ENCODE measurements around the gene SLC17A9.

The SLC17A9 gene

DNA sequence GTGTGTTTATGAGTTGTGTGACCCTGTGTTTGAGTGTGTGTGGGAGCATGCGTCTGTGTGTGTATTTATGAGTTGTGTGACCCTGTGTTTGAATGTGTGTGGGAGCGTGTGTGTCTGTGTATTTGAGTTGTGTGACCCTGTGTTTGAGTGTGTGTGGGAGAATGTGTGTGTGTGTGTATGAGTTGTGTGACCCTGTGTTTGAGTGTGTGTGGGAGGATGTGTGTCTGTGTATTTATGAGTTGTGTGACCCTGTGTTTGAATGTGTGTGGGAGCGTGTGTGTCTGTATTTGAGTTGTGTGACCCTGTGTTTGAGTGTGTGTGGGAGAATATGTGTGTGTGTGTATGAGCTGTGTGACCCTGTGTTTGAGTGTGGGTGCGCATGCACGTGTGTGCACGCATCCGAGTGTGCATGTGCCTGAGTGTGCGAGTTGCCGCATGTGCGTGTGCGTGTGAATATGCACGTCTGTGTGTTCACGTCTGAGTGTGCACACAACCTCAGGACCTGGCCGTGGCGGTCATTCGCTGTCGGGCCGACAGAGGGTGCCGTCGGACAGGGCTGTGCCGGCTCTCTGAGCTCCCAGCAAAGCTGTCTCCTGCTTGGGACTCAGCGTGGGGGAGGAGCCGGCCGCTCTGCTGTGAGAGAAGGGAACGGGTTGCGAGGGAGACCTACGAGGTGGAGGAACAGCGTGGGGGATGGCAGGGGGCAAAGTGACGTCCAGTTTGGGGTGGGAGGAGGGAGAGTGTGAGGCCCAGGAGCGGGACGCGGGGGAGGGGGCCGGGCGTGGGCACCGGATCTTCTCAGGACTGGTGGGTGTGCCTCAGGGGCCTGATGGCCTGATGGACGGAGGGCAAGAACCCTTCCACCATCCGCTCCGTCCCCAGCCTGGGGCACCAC is 19.7 kb downstream of the SLC17A9 start:
- H3K9me3 Mint-ChIP-seq = no peaks in the 10 kb centered on the region
- H3K4me3 Mint-ChIP-seq = peak overlapping the region; percentile 55
- peak; percentile 93 for DNase-seq
- peaks cover 36% of the 10 kb centered on the region for H3K27me3 Mint-ChIP-seq
- H3K4me1 Mint-ChIP-seq = peaks cover 20% of the 10 kb centered on the region
- peak overlapping the region; percentile 40 for H3K27ac Mint-ChIP-seq
- ATAC-seq = peak; percentile 91
- no peaks in the 10 kb centered on the region for H3K36me3 Mint-ChIP-seq (ENCODE audit: low read depth)

DNA sequence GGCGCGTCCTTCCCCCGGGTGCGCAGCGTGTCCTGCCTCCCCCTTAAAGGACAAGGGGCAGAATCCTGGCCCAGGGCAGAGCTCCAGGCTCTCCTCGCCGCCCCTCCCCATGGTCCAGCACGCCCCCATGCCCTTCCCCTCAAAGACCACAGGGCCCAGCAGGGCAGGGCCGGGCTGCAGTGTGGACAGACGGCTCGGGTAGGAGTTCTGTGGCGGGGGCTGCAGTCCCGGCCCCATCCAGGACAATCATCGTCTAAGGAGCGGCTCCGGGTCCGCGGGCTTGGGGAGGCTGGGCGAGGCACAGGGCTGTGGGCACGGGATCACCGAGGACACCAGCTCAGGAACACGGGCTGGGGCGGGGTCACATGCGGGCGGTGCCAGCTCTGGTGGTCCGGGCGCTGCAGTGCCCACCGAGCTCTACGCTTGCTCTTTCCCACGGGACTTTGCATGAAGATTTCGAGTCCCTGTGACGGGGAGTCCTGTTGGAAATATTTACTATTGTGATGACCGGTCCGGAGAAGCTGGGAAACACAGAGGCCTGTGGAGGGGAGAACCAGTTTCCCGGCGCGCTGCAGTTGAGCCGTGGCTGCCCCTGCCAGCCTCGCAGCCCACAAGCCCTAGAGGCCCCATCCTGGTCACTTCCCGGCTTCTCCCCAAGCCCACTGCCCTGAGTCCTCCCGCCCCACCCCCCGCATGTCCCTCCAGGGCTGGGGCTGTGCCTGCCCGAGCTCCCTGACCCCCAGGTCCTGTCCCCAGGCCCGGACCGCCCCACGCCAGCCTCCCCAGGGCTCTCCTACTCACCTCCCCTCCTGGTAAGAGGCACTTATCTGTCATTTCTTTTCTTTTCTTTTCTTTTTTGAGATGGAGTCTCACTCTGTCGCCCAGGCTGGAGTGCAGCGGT is 20.6 kb downstream of the SLC17A9 start:
- H3K36me3 Mint-ChIP-seq (ENCODE audit: low read depth) = no peaks in the 10 kb centered on the region
- H3K27ac Mint-ChIP-seq = no peak overlapping the region
- H3K4me3 Mint-ChIP-seq = no peak overlapping the region
- no peaks in the 10 kb centered on the region for H3K9me3 Mint-ChIP-seq
- peaks cover 27% of the 10 kb centered on the region for H3K4me1 Mint-ChIP-seq
- H3K27me3 Mint-ChIP-seq = peaks cover 36% of the 10 kb centered on the region
- DNase-seq (no peak), ATAC-seq (no peak)

DNA sequence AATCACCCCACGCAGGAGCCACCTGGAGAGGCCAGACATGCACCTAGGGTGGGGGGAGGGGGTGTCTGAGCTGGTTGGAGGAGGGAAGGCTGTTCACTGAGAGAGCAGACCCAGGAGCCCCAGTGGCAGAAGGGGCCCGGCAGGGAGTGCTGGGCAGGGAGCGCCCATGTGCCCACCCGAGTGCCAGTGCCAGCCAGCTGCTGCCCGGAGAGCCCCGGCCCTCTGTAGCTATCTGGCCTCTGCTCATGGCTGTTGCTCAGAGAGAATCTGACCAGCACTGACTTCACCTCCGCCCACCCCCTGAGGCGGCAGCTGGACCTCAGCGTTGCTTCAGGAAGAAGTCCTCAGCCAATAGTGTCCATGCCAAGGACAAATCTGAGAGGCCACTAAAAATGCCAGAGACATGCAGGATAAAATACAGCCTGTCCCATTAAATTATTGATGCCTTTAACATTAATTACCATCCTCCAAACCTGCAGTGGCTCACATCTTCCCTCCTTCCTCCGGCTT is 22.8 kb downstream of the SLC17A9 start:
- H3K27ac Mint-ChIP-seq = no peak overlapping the region
- H3K27me3 Mint-ChIP-seq = peaks cover 52% of the 10 kb centered on the region
- DNase-seq = no peak
- H3K4me3 Mint-ChIP-seq = no peak overlapping the region
- no peak for ATAC-seq
- H3K9me3 Mint-ChIP-seq = no peaks in the 10 kb centered on the region
- H3K4me1 Mint-ChIP-seq = peaks cover 42% of the 10 kb centered on the region
- H3K36me3 Mint-ChIP-seq (ENCODE audit: low read depth) = no peaks in the 10 kb centered on the region

DNA sequence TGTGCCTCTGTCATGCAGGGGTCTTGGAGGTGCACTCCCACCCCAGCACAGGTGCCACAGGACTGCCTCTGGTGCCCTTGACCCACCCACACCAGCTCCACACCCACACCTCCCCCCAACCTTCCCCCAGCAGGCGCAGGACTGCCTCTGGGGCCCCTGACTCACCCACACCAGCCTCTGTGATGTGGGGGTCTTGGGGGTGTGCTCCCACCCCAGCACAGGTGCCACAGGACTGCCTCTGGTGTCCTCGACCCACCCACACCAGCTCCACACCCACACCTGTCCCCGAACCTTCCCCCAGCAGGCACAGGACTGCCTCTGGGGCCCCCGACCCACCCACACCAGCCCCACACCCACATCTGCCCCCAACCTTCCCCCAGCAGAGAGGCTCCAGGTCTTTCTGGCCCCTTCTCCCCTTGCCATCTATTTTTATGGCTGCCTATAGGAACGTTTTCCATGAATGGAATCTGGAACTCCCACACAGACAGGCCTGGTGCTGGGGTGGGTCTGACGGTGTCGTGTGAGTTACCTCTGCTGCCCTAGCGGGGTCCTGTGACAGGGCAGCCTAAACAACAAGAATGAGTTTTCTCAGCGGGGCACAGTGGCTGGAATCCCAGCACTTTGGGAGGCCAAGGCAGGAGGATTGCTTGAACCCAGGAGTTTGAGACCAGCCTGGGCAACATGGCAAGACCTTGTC is 23.5 kb downstream of the SLC17A9 start:
- Mint-ChIP-seq H3K9me3 (no peaks in the 10 kb centered on the region), H3K4me1 (peaks cover 46% of the 10 kb centered on the region), H3K36me3 (ENCODE audit: low read depth) (no peaks in the 10 kb centered on the region), H3K27me3 (peaks cover 56% of the 10 kb centered on the region), H3K27ac (no peak overlapping the region), H3K4me3 (no peak overlapping the region)
- ATAC-seq = no peak
- no peak for DNase-seq

DNA sequence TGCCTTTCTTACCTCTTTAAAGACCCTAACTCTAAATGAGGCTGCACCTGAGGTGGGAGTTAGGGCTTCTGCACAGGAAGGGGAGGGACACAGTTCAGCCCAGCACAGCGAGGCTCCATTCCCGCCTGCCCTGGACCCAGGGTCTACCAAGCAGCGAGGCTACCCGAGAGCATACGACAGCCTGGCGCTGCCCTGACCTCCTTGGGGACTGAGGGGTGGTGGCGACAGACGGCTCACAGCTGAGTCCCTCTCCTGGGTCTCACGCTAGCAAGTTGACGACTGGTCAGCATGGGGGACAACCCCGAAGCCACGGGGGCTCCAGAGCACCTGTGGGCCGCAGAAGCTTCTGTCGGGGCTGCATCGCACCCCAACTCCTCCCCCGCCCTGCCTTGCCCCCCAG is 24.4 kb downstream of the SLC17A9 start:
- no peaks in the 10 kb centered on the region for H3K9me3 Mint-ChIP-seq

DNA sequence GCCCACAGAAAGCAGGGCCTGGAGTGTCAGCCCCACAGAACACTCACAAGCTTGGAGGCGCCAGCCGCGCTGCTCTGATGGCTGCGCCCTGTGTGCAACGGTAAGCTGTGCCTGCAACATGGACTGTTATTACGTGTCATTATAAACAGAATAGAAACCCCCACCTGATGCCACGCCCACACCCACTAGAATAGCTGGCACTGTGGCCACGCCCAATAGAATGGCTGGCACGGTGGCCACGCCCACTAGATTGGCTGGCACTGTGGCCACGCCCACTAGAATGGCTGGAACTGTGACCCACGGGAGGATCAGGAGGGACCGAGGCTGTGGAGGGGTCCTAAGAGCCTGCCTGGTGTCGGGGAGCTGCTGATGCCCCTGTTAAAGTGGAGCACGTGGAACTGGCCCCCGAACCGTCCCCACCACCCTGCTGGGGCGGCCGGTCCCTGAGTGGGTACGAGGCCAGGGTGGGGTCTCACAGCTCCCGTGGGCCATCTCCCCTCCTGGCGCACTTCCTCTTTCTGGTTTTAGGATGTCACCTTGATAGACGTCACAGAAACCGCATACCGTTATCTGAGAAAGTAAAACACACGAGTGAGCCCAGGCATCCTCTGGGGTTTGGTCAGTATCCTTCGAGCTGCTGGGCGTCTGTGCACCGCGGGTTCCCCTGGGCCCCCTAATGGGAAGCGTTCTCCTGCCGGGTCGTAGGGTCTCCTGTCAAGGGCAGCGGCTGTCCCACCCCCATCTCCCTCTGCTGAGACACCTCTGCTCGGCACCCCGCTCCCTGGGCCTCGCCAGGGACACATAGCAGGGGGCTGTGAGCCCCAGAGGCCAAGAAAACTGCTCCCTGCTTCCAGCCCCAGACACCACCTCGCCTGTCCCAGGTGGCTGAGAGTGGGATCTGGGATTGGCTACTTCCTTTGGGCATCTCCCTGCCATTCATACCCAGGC is 25.4 kb downstream of the SLC17A9 start:
- DNase-seq (peak; percentile 77), ATAC-seq (peak; percentile 69)
- Mint-ChIP-seq H3K4me3 (peak overlapping the region; percentile 24), H3K4me1 (peaks cover 47% of the 10 kb centered on the region), H3K27ac (no peak overlapping the region), H3K27me3 (peaks cover 53% of the 10 kb centered on the region), H3K36me3 (ENCODE audit: low read depth) (no peaks in the 10 kb centered on the region), H3K9me3 (no peaks in the 10 kb centered on the region)

More for the DNA sequence above, 24.4 kb downstream of the SLC17A9 start:
- DNase-seq (no peak), ATAC-seq (no peak)
- Mint-ChIP-seq H3K4me3 (no peak overlapping the region), H3K36me3 (ENCODE audit: low read depth) (no peaks in the 10 kb centered on the region), H3K4me1 (peaks cover 50% of the 10 kb centered on the region), H3K27ac (no peak overlapping the region), H3K27me3 (peaks cover 56% of the 10 kb centered on the region)

DNA sequence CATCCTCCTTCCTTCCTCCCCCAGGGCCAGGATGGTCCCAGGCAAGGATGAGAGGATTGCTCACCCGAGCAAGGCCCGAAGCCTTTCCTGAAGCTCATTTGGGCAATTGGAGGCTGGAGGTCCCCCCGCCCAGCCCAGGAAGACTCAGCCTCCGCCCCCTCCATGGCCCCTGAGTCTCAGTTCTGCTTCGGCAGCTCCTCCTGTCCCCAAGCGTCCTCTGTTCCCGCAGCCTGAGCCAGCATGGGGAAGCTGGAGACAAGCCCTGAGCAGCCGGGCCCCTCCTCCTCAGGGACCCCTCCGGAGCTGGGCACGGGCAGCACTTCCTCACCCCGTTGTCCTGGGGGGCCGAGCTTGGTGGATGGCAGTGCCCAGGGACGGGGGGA is 26.0 kb downstream of the SLC17A9 start:
- no peak overlapping the region for H3K4me3 Mint-ChIP-seq
- H3K36me3 Mint-ChIP-seq (ENCODE audit: low read depth) = no peaks in the 10 kb centered on the region
- DNase-seq (no peak), ATAC-seq (no peak)
- H3K4me1 Mint-ChIP-seq = peaks cover 44% of the 10 kb centered on the region
- no peak overlapping the region for H3K27ac Mint-ChIP-seq
- H3K9me3 Mint-ChIP-seq = no peaks in the 10 kb centered on the region
- H3K27me3 Mint-ChIP-seq = peaks cover 50% of the 10 kb centered on the region

DNA sequence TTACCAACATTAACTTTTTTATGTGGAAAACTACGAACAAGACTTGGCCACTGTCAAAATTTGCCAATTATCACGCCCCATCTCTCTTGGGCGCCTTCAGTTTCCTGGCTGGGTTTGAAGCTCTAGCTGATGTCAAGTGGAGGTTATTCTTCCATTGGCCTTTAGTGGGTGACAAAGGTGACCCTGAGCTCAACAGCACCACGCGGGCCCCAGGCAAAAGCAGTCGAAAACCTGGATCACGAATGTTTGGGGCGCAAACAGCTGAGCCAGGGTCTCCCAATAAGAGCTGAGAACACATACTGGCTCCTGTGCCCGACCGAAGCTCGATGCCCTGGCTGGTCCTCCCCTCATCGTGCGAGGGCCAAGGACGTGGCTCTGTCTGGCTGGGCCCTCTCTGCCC is 26.8 kb downstream of the SLC17A9 start:
- Mint-ChIP-seq H3K27me3 (peaks cover 43% of the 10 kb centered on the region), H3K4me3 (no peak overlapping the region), H3K36me3 (ENCODE audit: low read depth) (no peaks in the 10 kb centered on the region), H3K27ac (no peak overlapping the region), H3K4me1 (peaks cover 43% of the 10 kb centered on the region), H3K9me3 (no peaks in the 10 kb centered on the region)
- ATAC-seq (no peak), DNase-seq (no peak)

DNA sequence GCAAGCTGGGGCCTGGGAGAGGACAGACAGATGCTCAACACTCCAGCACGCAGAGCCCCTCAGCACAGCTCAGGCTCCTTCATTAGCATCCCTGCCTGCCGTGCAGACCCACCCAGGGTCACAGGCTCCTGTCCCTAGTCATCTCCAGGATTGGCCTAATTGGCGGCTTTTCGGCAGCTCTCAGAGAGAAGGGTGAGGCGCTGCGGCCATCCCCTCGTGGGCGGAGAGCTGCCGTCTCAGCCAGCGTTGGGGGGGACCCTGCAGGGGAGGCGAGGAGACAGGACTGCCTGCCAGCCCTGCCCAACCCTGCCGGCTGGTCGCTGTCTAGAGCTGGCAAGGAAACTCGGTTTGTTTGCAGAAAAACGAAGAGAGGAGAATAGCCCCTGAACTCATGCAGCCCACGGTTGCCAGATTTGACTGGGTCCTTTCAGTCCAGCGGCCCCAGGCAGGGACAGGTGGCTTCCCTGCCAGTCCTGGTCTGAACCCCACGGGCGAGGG is 27.4 kb downstream of the SLC17A9 start:
- Mint-ChIP-seq H3K9me3 (no peaks in the 10 kb centered on the region), H3K4me1 (peaks cover 43% of the 10 kb centered on the region), H3K36me3 (ENCODE audit: low read depth) (no peaks in the 10 kb centered on the region), H3K4me3 (no peak overlapping the region), H3K27ac (no peak overlapping the region), H3K27me3 (peaks cover 36% of the 10 kb centered on the region)
- DNase-seq = no peak
- no peak for ATAC-seq

DNA sequence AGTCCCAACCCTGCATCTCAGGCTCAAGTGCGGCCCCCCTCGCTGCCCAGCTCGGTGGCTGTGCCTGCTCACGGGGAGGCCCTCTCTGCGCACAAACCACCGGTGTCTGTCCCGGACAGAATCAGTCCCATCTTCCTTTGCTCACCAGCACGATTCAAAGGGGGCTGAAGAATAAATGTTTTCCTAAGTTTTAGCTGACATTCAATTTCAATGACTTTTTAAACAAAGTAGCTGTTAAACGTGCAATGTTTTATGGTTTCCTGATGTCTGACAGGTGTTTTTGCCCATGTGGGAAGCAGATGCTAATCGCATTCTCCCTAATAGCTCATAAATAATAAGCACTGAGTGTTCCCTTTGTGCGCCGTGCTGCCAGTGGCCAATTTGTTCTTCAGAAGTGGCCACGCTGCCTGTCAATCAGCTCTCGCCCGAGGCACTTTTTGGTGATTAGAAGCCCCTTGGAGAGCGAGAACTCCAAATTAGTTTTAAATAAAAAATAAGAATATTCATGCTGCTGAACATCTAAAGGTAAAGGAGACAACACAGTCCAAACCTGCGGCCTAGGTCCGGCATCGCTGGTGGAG is 28.0 kb downstream of the SLC17A9 start:
- H3K27ac Mint-ChIP-seq = no peak overlapping the region

DNA sequence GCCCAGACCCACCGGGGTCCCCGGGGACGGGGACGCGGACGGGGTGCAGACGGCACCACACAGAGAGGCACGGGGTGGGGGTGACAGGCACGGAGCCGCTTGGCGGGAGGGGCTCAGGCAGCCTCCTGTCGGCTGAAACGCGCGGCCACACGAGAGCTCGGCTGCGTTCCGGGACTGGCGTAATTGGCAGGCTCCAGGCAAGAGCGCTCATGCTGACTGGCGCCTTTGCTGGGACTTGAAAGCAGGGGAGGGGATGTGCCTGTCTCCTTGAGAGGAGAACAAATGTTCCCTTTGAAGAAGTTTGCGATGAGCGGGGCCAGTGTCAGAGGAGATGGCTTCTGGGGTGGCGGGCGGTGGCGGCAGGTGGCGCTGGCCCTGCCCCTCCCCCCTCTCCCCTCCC is 28.5 kb downstream of the SLC17A9 start:
- Mint-ChIP-seq H3K27ac (no peak overlapping the region), H3K4me1 (peaks cover 43% of the 10 kb centered on the region), H3K4me3 (no peak overlapping the region), H3K9me3 (no peaks in the 10 kb centered on the region), H3K36me3 (ENCODE audit: low read depth) (no peaks in the 10 kb centered on the region), H3K27me3 (peaks cover 35% of the 10 kb centered on the region)
- DNase-seq = peak; percentile 33
- no peak for ATAC-seq

More for the DNA sequence above, 28.0 kb downstream of the SLC17A9 start:
- no peaks in the 10 kb centered on the region for H3K36me3 Mint-ChIP-seq (ENCODE audit: low read depth)
- H3K27me3 Mint-ChIP-seq = peaks cover 35% of the 10 kb centered on the region
- no peaks in the 10 kb centered on the region for H3K9me3 Mint-ChIP-seq
- ATAC-seq (no peak), DNase-seq (no peak)
- peaks cover 43% of the 10 kb centered on the region for H3K4me1 Mint-ChIP-seq
- H3K4me3 Mint-ChIP-seq = no peak overlapping the region

DNA sequence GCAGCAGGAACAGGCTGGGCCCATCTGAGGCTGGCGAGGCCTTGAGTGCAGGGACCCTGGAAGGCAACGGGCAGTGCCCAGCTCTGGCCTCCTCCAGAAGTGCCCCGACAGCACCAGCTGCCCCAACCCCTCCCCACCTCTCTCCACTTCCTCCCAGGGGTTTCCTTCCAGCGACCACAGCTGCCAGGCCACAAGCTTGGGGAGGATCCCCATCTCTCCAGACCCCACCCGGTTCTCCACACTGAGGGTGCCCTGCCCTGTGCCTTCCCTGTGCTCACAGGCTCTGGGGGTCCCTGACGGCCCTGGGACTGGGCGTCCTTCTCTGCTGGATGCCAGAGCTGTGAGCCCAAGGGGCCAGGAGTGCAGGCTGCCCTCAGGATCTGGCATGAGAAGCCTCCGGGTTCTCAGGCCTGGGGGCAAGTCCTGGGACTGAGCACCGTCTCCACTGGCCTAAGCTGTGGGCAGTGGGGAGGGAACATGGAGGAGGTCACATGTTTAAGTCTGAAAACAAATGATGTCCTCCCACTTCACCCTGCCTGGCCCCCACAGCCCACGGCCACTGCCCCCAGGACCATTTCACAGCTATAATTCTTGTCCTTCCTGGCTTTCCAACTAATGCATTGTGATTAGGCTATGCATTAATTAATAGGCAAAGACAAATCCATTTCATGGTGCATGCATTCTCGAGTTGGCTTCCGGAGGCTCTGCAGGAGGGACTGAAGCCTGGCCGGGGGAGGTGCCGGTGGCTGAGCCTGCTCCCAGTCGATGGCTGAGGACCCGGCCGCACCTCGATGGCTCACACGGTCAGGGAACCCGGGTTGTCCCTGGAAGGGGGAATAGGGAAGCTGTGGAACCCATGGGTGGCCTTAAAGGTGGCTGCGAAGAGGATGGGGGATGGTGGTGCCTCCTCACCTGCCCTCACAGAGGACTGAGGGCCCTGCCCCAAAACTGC is 29.9 kb downstream of the SLC17A9 start:
- no peak overlapping the region for H3K27ac Mint-ChIP-seq
- H3K9me3 Mint-ChIP-seq = no peaks in the 10 kb centered on the region
- no peak for DNase-seq
- peaks cover 33% of the 10 kb centered on the region for H3K27me3 Mint-ChIP-seq
- H3K4me3 Mint-ChIP-seq = no peak overlapping the region
- H3K4me1 Mint-ChIP-seq = peaks cover 36% of the 10 kb centered on the region
- H3K36me3 Mint-ChIP-seq (ENCODE audit: low read depth) = no peaks in the 10 kb centered on the region
- ATAC-seq = no peak
